Measurements from ENCODE around the gene HEXIM1. TPM values are rescaled to one million over a fixed set of nuclear protein-coding genes. Genes with fewer than 3 reads are reported as not detected.
"Not testable (repeated sequence)": the region's sequence is repeated elsewhere in the genome, so short reads cannot be mapped to it uniquely, and the experiment has no call there.

HEXIM1 gene
- total RNA-seq, 1 experiment from 2014 or later, result 4.6 TPM

GRCh38 chr17:45119964-45120363 is 28.3 kb upstream of the HEXIM1 start:
- Histone ChIP-seq H3K27me3 (ENCODE audit: control insufficient read depth, insufficient read depth, low read length) (no peaks in the 10 kb centered on the region), H3K4me3 (ENCODE audit: insufficient read depth, low read depth, low read length) (no peak overlapping the region), H3K36me3 (replicated peaks; ENCODE audit: control insufficient read depth, insufficient read depth, low read length) (peaks cover 1% of the 10 kb centered on the region; the same call in 1 of the 2 replicates)
- no peak for DNase-seq

- peak; percentile 63 for DNase-seq
- H3K27me3 ChIP-seq (ENCODE audit: control insufficient read depth, insufficient read depth, low read length), result no peaks in the 10 kb centered on the region
- no peak overlapping the region for H3K4me3 ChIP-seq (ENCODE audit: insufficient read depth, low read depth, low read length)
- H3K36me3 ChIP-seq (replicated peaks; ENCODE audit: control insufficient read depth, insufficient read depth, low read length), result peaks cover 1% of the 10 kb centered on the region; the same call in 1 of the 2 replicates
These were observed 27.7 kb upstream of the HEXIM1 start for GRCh38 chr17:45120558-45120957.

- peak; percentile 73 for DNase-seq
- peaks cover 1% of the 10 kb centered on the region; the same call in 1 of the 2 replicates for H3K36me3 ChIP-seq (replicated peaks; ENCODE audit: control insufficient read depth, insufficient read depth, low read length)
- H3K27me3 ChIP-seq (ENCODE audit: control insufficient read depth, insufficient read depth, low read length), result no peaks in the 10 kb centered on the region
- no peak overlapping the region for H3K4me3 ChIP-seq (ENCODE audit: insufficient read depth, low read depth, low read length)
These were observed 27.2 kb upstream of the HEXIM1 start for GRCh38 chr17:45121055-45121454.

- H3K4me3 ChIP-seq (ENCODE audit: insufficient read depth, low read depth, low read length), result no peak overlapping the region
- no peaks in the 10 kb centered on the region for H3K27me3 ChIP-seq (ENCODE audit: control insufficient read depth, insufficient read depth, low read length)
- H3K36me3 ChIP-seq (replicated peaks; ENCODE audit: control insufficient read depth, insufficient read depth, low read length), result peaks cover 1% of the 10 kb centered on the region; the same call in 1 of the 2 replicates
- no peak for DNase-seq
These were observed 25.1 kb upstream of the HEXIM1 start for GRCh38 chr17:45123076-45123770.

- H3K36me3 ChIP-seq (replicated peaks; ENCODE audit: control insufficient read depth, insufficient read depth, low read length), result peaks cover 1% of the 10 kb centered on the region; the same call in 1 of the 2 replicates
- no peaks in the 10 kb centered on the region for H3K27me3 ChIP-seq (ENCODE audit: control insufficient read depth, insufficient read depth, low read length)
- H3K4me3 ChIP-seq (ENCODE audit: insufficient read depth, low read depth, low read length), result no peak overlapping the region
- peak; percentile 63 for DNase-seq
These were observed 24.1 kb upstream of the HEXIM1 start for GRCh38 chr17:45123930-45124796.

GRCh38 chr17:45124797-45125122 is 23.5 kb upstream of the HEXIM1 start:
- not testable (repeated sequence) for H3K36me3 ChIP-seq (replicated peaks; ENCODE audit: control insufficient read depth, insufficient read depth, low read length); DNase-seq; H3K4me3 ChIP-seq (ENCODE audit: insufficient read depth, low read depth, low read length); H3K27me3 ChIP-seq (ENCODE audit: control insufficient read depth, insufficient read depth, low read length)

- Histone ChIP-seq H3K4me3 (ENCODE audit: insufficient read depth, low read depth, low read length) (no peak overlapping the region), H3K27me3 (ENCODE audit: control insufficient read depth, insufficient read depth, low read length) (no peaks in the 10 kb centered on the region), H3K36me3 (replicated peaks; ENCODE audit: control insufficient read depth, insufficient read depth, low read length) (no peaks in the 10 kb centered on the region)
- DNase-seq, result no peak
These were observed 22.8 kb upstream of the HEXIM1 start for GRCh38 chr17:45125509-45125908.

- Histone ChIP-seq H3K4me3 (ENCODE audit: insufficient read depth, low read depth, low read length) (no peak overlapping the region), H3K36me3 (replicated peaks; ENCODE audit: control insufficient read depth, insufficient read depth, low read length) (no peaks in the 10 kb centered on the region), H3K27me3 (ENCODE audit: control insufficient read depth, insufficient read depth, low read length) (no peaks in the 10 kb centered on the region)
- no peak for DNase-seq
These were observed 21.1 kb upstream of the HEXIM1 start for GRCh38 chr17:45127207-45127547.

- Histone ChIP-seq H3K4me3 (ENCODE audit: insufficient read depth, low read depth, low read length) (no peak overlapping the region), H3K27me3 (ENCODE audit: control insufficient read depth, insufficient read depth, low read length) (no peaks in the 10 kb centered on the region), H3K36me3 (replicated peaks; ENCODE audit: control insufficient read depth, insufficient read depth, low read length) (no peaks in the 10 kb centered on the region)
- DNase-seq, result peak; percentile 69
These were observed 20.6 kb upstream of the HEXIM1 start for GRCh38 chr17:45127548-45128300.

GRCh38 chr17:45128331-45128730 is 19.9 kb upstream of the HEXIM1 start:
- no peak for DNase-seq
- Histone ChIP-seq H3K4me3 (ENCODE audit: insufficient read depth, low read depth, low read length) (no peak overlapping the region), H3K27me3 (ENCODE audit: control insufficient read depth, insufficient read depth, low read length) (no peaks in the 10 kb centered on the region), H3K36me3 (replicated peaks; ENCODE audit: control insufficient read depth, insufficient read depth, low read length) (no peaks in the 10 kb centered on the region)

- H3K4me3 ChIP-seq (ENCODE audit: insufficient read depth, low read depth, low read length), result no peak overlapping the region
- H3K36me3 ChIP-seq (replicated peaks; ENCODE audit: control insufficient read depth, insufficient read depth, low read length), result no peaks in the 10 kb centered on the region
- DNase-seq, result no peak
- H3K27me3 ChIP-seq (ENCODE audit: control insufficient read depth, insufficient read depth, low read length), result no peaks in the 10 kb centered on the region
These were observed 19.3 kb upstream of the HEXIM1 start for GRCh38 chr17:45128989-45129388.

GRCh38 chr17:45129426-45129939 is 18.8 kb upstream of the HEXIM1 start:
- no peaks in the 10 kb centered on the region for H3K36me3 ChIP-seq (replicated peaks; ENCODE audit: control insufficient read depth, insufficient read depth, low read length)
- H3K4me3 ChIP-seq (ENCODE audit: insufficient read depth, low read depth, low read length), result no peak overlapping the region
- DNase-seq, result peak; percentile 64
- no peaks in the 10 kb centered on the region for H3K27me3 ChIP-seq (ENCODE audit: control insufficient read depth, insufficient read depth, low read length)

GRCh38 chr17:45129940-45130680 is 18.2 kb upstream of the HEXIM1 start:
- DNase-seq, result peak; percentile 55
- no peaks in the 10 kb centered on the region for H3K36me3 ChIP-seq (replicated peaks; ENCODE audit: control insufficient read depth, insufficient read depth, low read length)
- H3K27me3 ChIP-seq (ENCODE audit: control insufficient read depth, insufficient read depth, low read length), result no peaks in the 10 kb centered on the region
- H3K4me3 ChIP-seq (ENCODE audit: insufficient read depth, low read depth, low read length), result no peak overlapping the region
